Measurements from ENCODE around the gene GID8. TPM values are rescaled to one million over a fixed set of nuclear protein-coding genes. Genes with fewer than 3 reads are reported as not detected.

GID8 gene
- total and polyA plus RNA-seq, 4 donors = 10.2 to 23.6 (median 14.6) TPM

DNA sequence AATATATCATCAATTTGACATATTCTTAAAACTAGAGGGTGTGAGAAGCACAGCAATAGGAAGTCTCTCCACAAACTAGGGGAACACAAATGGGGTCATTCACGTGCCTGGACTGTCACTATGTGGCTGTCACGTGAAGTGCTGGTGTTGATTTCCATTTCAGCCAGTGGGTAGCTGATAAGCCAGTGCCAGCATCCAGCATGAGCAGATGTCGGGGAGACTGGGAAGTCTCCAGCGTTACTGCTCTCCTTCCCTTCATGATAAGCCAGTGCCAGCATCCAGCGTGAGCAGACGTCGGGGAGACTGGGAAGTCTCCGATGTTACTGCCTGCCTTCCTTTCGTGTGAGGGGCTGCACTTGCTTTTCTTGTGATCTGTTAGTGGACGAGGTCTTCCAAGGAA lies 9.0 kb downstream of the GID8 start:
- H3K4me1 ChIP-seq (ENCODE audit: control insufficient read depth in 4 of 4, insufficient read depth in 4 of 4, low read length in 3 of 4) = peaks cover 3 to 15% (median 11%) of the 10 kb centered on the region in 4 donors
- H3K4me3 ChIP-seq (ENCODE audit: low read depth in 1 of 3, low read length in 3 of 3) = no peak overlapping the region
- no peaks in the 10 kb centered on the region for H3K9me3 ChIP-seq (ENCODE audit: control insufficient read depth in 4 of 4, low read length in 3 of 4)
- peak overlapping the region in 1 of 2 donors; percentile 2 for H3K9ac ChIP-seq (ENCODE audit: low read depth in 1 of 2, low read length in 2 of 2)
- no peak for DNase-seq (ENCODE audit: low spot score)
- no peaks in the 10 kb centered on the region for H3K27me3 ChIP-seq (ENCODE audit: control insufficient read depth in 4 of 4, insufficient read depth in 4 of 4, low read length in 3 of 4)
- 51% methylated on average over 10 of the region's 10 CpGs for WGBS
- peak in 1 of 2 donors; percentile 10 for TF ChIP-seq RAD21 (IDR thresholded peaks at IDR 0.05)
- TF ChIP-seq JUND (IDR thresholded peaks at IDR 0.05) = no peak
- TF ChIP-seq RXRA (IDR thresholded peaks at IDR 0.05) = peak in 1 of 2 donors; percentile 48
- peak overlapping the region; percentile 9 to 25 for H3K27ac ChIP-seq (ENCODE audit: low read depth in 1 of 2, low read length in 2 of 2)
- H3K36me3 ChIP-seq (ENCODE audit: control insufficient read depth in 4 of 4, insufficient read depth in 3 of 4, low read depth in 1 of 4, low read length in 3 of 4) = peaks cover 9 to 55% (median 28%) of the 10 kb centered on the region in 4 donors

- DNase-seq (ENCODE audit: low spot score) = no peak
- Histone ChIP-seq H3K27me3 (ENCODE audit: control insufficient read depth in 4 of 4, insufficient read depth in 4 of 4, low read length in 3 of 4) (no peaks in the 10 kb centered on the region), H3K9ac (ENCODE audit: low read depth in 1 of 2, low read length in 2 of 2) (no peak overlapping the region), H3K4me3 (ENCODE audit: low read depth in 1 of 3, low read length in 3 of 3) (no peak overlapping the region), H3K4me1 (ENCODE audit: control insufficient read depth in 4 of 4, insufficient read depth in 4 of 4, low read length in 3 of 4) (peaks cover 3 to 19% (median 14%) of the 10 kb centered on the region in 4 donors), H3K9me3 (ENCODE audit: control insufficient read depth in 4 of 4, low read length in 3 of 4) (no peaks in the 10 kb centered on the region), H3K36me3 (ENCODE audit: control insufficient read depth in 4 of 4, insufficient read depth in 3 of 4, low read depth in 1 of 4, low read length in 3 of 4) (peaks cover 8 to 55% (median 27%) of the 10 kb centered on the region in 4 donors), H3K27ac (ENCODE audit: low read depth in 1 of 2, low read length in 2 of 2) (no peak overlapping the region)
- TF ChIP-seq EGR1 (IDR thresholded peaks at IDR 0.05; ENCODE audit: low read depth in 2 of 2) (no peak), YY1 (IDR thresholded peaks at IDR 0.05) (no peak), NR2F2 (IDR thresholded peaks at IDR 0.05) (no peak), FOXA2 (IDR thresholded peaks at IDR 0.05) (no peak), FOXA1 (IDR thresholded peaks at IDR 0.05) (no peak), REST (IDR thresholded peaks at IDR 0.05) (no peak), TAF1 (conservative IDR thresholded peaks at IDR 0.05) (no peak), JUND (IDR thresholded peaks at IDR 0.05) (no peak)
- TF ChIP-seq, protein P1, sequence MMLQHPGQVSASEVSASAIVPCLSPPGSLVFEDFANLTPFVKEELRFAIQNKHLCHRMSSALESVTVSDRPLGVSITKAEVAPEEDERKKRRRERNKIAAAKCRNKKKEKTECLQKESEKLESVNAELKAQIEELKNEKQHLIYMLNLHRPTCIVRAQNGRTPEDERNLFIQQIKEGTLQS (IDR thresholded peaks at IDR 0.05) = no peak
- 97% methylated on average over 17 of the region's 17 CpGs for WGBS
Measured at GRCh38 chr20:62947532-62948300, 9.8 kb downstream of the GID8 start.

- H3K27ac ChIP-seq (ENCODE audit: low read depth in 1 of 2, low read length in 2 of 2) = no peak overlapping the region
- no peak overlapping the region for H3K4me3 ChIP-seq (ENCODE audit: low read depth in 1 of 3, low read length in 3 of 3)
- H3K9me3 ChIP-seq (ENCODE audit: control insufficient read depth in 4 of 4, low read length in 3 of 4) = no peaks in the 10 kb centered on the region
- peaks cover 3 to 29% (median 18%) of the 10 kb centered on the region in 4 donors for H3K4me1 ChIP-seq (ENCODE audit: control insufficient read depth in 4 of 4, insufficient read depth in 4 of 4, low read length in 3 of 4)
- peaks cover 3 to 41% (median 17%) of the 10 kb centered on the region in 4 donors for H3K36me3 ChIP-seq (ENCODE audit: control insufficient read depth in 4 of 4, insufficient read depth in 3 of 4, low read depth in 1 of 4, low read length in 3 of 4)
- no peak for DNase-seq (ENCODE audit: low spot score)
- H3K27me3 ChIP-seq (ENCODE audit: control insufficient read depth in 4 of 4, insufficient read depth in 4 of 4, low read length in 3 of 4) = no peaks in the 10 kb centered on the region
- 95% methylated on average over 6 of the region's 6 CpGs for WGBS
- H3K9ac ChIP-seq (ENCODE audit: low read depth in 1 of 2, low read length in 2 of 2) = no peak overlapping the region
- TF ChIP-seq FOXA1 (IDR thresholded peaks at IDR 0.05) (no peak), FOXA2 (IDR thresholded peaks at IDR 0.05) (no peak), JUND (IDR thresholded peaks at IDR 0.05) (no peak), NR2F2 (IDR thresholded peaks at IDR 0.05) (no peak), GABPA (IDR thresholded peaks at IDR 0.05 in 1 of 2, conservative IDR thresholded peaks at IDR 0.05 in 1 of 2) (no peak), CTCF (IDR thresholded peaks at IDR 0.05; ENCODE audit: low read depth, low read length, missing input control) (no peak), REST (IDR thresholded peaks at IDR 0.05) (no peak), TAF1 (conservative IDR thresholded peaks at IDR 0.05) (no peak), SP1 (IDR thresholded peaks at IDR 0.05) (no peak)
- TF ChIP-seq, protein P2, sequence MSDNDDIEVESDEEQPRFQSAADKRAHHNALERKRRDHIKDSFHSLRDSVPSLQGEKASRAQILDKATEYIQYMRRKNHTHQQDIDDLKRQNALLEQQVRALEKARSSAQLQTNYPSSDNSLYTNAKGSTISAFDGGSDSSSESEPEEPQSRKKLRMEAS (IDR thresholded peaks at IDR 0.05) = no peak
Measured at GRCh38 chr20:62949153-62949821, 11.3 kb downstream of the GID8 start.

Data from liver (tissue), 9 donors.